ENCODE data around the gene PLA2G5. TPM values are rescaled to one million over a fixed set of nuclear protein-coding genes. Genes with fewer than 3 reads are reported as not detected.

Gene PLA2G5
- total and polyA plus RNA-seq, 9 of the 15 experiments (the other 6 are each of a cell fraction or from before 2014, with no cell fraction given), result not detected

DNA sequence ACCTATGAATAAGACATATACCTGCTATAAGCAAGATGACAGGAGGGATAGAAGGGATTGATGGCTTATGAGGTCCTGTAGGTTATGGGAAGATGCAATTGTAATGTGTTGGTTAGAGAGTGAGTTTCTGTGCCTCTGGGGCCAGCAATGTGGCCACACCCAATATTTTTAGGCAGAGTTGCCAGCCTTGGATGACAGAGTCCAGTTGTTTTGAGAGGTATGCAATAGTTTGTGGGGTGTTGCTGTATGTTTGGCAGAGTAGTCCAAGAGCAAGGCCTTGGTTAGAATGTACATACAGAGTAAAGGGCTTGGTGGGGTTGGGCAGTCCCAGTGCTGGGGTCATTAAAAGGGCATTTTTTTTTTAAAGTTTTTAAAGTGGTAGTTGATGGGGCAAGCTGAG lies 36.6 kb upstream of the PLA2G5 start:
- FAIRE-seq, result no peak
- BruUV-seq (replicated peaks), result no TSS peak

DNA sequence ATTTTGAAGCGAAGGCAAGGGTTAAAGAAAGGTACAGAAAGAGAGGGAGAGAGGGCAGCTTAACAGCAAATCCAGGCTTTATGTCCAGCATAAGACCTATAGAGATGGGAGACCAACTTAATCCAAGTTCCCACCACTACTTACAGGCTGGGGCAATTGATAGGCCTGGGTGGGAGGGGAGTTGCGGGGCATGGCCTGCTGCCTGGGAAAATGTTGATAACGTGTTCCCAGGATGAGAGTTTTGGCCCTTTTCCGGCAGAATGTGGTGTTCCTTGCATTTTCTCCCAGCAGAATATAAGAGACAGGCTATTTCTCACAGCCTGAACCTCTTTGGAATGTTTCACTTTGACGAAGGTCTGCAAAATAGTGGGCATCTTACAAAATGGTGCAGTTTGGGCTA lies 34.9 kb upstream of the PLA2G5 start:
- intact Hi-C loops (cut with micrococcal nuclease), result no loop called here
- no peak overlapping the region for H3K4me3 ChIP-seq
- no peak for TF ChIP-seq ZNF75A (CRISPR knock-in tag; IDR thresholded peaks at IDR 0.05)
- no peak for TF ChIP-seq TEAD1 (CRISPR knock-in tag; IDR thresholded peaks at IDR 0.05)
- TF ChIP-seq, protein P1, sequence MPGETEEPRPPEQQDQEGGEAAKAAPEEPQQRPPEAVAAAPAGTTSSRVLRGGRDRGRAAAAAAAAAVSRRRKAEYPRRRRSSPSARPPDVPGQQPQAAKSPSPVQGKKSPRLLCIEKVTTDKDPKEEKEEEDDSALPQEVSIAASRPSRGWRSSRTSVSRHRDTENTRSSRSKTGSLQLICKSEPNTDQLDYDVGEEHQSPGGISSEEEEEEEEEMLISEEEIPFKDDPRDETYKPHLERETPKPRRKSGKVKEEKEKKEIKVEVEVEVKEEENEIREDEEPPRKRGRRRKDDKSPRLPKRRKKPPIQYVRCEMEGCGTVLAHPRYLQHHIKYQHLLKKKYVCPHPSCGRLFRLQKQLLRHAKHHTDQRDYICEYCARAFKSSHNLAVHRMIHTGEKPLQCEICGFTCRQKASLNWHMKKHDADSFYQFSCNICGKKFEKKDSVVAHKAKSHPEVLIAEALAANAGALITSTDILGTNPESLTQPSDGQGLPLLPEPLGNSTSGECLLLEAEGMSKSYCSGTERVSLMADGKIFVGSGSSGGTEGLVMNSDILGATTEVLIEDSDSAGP (CRISPR knock-in tag; IDR thresholded peaks at IDR 0.05), result no peak
- TF ChIP-seq, protein P2, sequence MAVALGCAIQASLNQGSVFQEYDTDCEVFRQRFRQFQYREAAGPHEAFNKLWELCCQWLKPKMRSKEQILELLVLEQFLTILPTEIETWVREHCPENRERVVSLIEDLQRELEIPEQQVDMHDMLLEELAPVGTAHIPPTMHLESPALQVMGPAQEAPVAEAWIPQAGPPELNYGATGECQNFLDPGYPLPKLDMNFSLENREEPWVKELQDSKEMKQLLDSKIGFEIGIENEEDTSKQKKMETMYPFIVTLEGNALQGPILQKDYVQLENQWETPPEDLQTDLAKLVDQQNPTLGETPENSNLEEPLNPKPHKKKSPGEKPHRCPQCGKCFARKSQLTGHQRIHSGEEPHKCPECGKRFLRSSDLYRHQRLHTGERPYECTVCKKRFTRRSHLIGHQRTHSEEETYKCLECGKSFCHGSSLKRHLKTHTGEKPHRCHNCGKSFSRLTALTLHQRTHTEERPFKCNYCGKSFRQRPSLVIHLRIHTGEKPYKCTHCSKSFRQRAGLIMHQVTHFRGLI (CRISPR knock-in tag; IDR thresholded peaks at IDR 0.05), result no peak
- no peak for TF ChIP-seq TARDBP (IDR thresholded peaks at IDR 0.05)
- no peak for TF ChIP-seq MEIS2 (IDR thresholded peaks at IDR 0.05; ENCODE audit: partially characterized antibody)
- no peak for TF ChIP-seq ZNF316 (IDR thresholded peaks at IDR 0.05)
- TF ChIP-seq ZEB2 (IDR thresholded peaks at IDR 0.05), result no peak
- no peak for TF ChIP-seq RFX7 (CRISPR knock-in tag; IDR thresholded peaks at IDR 0.05)
- TF ChIP-seq PHF8 (IDR thresholded peaks at IDR 0.05; ENCODE audit: borderline replicate concordance, low read length), result no peak

More for the DNA sequence above, 36.6 kb upstream of the PLA2G5 start:
- POLR2A ChIA-PET, result interaction anchor here (0.6 kb wide), 1 partner anchor 51 kb away, joined by 3 read pairs; no protein-coding TSS in a partner anchor
- Histone ChIP-seq H3K9ac (ENCODE audit: insufficient read depth in 1 of 2, low read depth in 2 of 2, low read length in 2 of 2) (no peak overlapping the region), H4K20me1 (replicated peaks; ENCODE audit: control insufficient read depth, insufficient read depth, low read length) (no peaks in the 10 kb centered on the region), H3K4me2 (ENCODE audit: insufficient read depth, low read length) (no peak overlapping the region), H3K9me1 (ENCODE audit: control insufficient read depth, insufficient read depth, low read length) (no peaks in the 10 kb centered on the region), H3K9me3 (replicated peaks; ENCODE audit: control insufficient read depth, insufficient read depth, low read depth, low read length) (no peaks in the 10 kb centered on the region), H3K4me3 (no peak overlapping the region), H3K4me1 (replicated peaks in 1 of 2; ENCODE audit: control insufficient read depth in 2 of 2, insufficient read depth in 2 of 2, low read length in 2 of 2) (peaks cover 0 to 3% of the 10 kb centered on the region in 2 experiments; a peak in 2 of 5 replicates), H3K36me3 (ENCODE audit: control insufficient read depth, insufficient read depth, low read length) (no peaks in the 10 kb centered on the region), H3K27me3 (ENCODE audit: control insufficient read depth in 2 of 2, insufficient read depth in 2 of 2, low read length in 2 of 2) (peaks cover 6 to 18% of the 10 kb centered on the region in 2 experiments; a peak in 4 of 5 replicates), H3K79me2 (ENCODE audit: control insufficient read depth, insufficient read depth, low read length) (no peaks in the 10 kb centered on the region), H2AFZ (ENCODE audit: low read depth, low read length) (no peak overlapping the region), H3K27ac (ENCODE audit: extremely low read depth, low read depth, low read length) (no peak overlapping the region)
- intact Hi-C loops (cut with micrococcal nuclease) (no loop called here), in situ Hi-C loops (cut with MboI) (no loop called here)
- no peak for DNase-seq (ENCODE audit: extremely low read depth in 1 of 4, low spot score in 3 of 4)
- ATAC-seq, result no peak
- CTCF ChIA-PET (ENCODE audit: low intra/inter-chr PET ratio), result no interaction called here
- TF ChIP-seq NEUROD1 (IDR thresholded peaks at IDR 0.05; ENCODE audit: borderline replicate concordance, low read depth, low read length, partially characterized antibody), result no peak
- TF ChIP-seq, protein P3, sequence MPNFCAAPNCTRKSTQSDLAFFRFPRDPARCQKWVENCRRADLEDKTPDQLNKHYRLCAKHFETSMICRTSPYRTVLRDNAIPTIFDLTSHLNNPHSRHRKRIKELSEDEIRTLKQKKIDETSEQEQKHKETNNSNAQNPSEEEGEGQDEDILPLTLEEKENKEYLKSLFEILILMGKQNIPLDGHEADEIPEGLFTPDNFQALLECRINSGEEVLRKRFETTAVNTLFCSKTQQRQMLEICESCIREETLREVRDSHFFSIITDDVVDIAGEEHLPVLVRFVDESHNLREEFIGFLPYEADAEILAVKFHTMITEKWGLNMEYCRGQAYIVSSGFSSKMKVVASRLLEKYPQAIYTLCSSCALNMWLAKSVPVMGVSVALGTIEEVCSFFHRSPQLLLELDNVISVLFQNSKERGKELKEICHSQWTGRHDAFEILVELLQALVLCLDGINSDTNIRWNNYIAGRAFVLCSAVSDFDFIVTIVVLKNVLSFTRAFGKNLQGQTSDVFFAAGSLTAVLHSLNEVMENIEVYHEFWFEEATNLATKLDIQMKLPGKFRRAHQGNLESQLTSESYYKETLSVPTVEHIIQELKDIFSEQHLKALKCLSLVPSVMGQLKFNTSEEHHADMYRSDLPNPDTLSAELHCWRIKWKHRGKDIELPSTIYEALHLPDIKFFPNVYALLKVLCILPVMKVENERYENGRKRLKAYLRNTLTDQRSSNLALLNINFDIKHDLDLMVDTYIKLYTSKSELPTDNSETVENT (CRISPR knock-in tag; IDR thresholded peaks at IDR 0.05), result no peak

More for the DNA sequence above, 34.9 kb upstream of the PLA2G5 start:
- no peak for ATAC-seq
- Histone ChIP-seq H3K4me2 (ENCODE audit: insufficient read depth, low read length) (no peak overlapping the region), H3K9ac (ENCODE audit: insufficient read depth in 1 of 2, low read depth in 2 of 2, low read length in 2 of 2) (no peak overlapping the region), H3K36me3 (ENCODE audit: control insufficient read depth, insufficient read depth, low read length) (no peaks in the 10 kb centered on the region), H3K27ac (ENCODE audit: extremely low read depth, low read depth, low read length) (no peak overlapping the region), H3K9me1 (ENCODE audit: control insufficient read depth, insufficient read depth, low read length) (no peaks in the 10 kb centered on the region), H2AFZ (ENCODE audit: low read depth, low read length) (no peak overlapping the region), H3K27me3 (ENCODE audit: control insufficient read depth in 2 of 2, insufficient read depth in 2 of 2, low read length in 2 of 2) (0 out of 5 replicates have a peak, but pooled peaks cover 0 to 6% of the 10 kb centered on the region in 2 experiments), H3K9me3 (replicated peaks; ENCODE audit: control insufficient read depth, insufficient read depth, low read depth, low read length) (no peaks in the 10 kb centered on the region), H3K4me1 (replicated peaks in 1 of 2; ENCODE audit: control insufficient read depth in 2 of 2, insufficient read depth in 2 of 2, low read length in 2 of 2) (no peaks in the 10 kb centered on the region), H4K20me1 (replicated peaks; ENCODE audit: control insufficient read depth, insufficient read depth, low read length) (no peaks in the 10 kb centered on the region), H3K79me2 (ENCODE audit: control insufficient read depth, insufficient read depth, low read length) (no peaks in the 10 kb centered on the region)
- POLR2A ChIA-PET, result no interaction called here
- CTCF ChIA-PET (ENCODE audit: low intra/inter-chr PET ratio), result no interaction called here
- BruUV-seq (replicated peaks), result no TSS peak
- WGBS (ENCODE audit: insufficient coverage, low coverage, missing lambda C conversion rate), result 2% methylated on average over 5 of the region's 5 CpGs
- in situ Hi-C loops (cut with MboI), result no loop called here
- no peak for DNase-seq (ENCODE audit: extremely low read depth in 1 of 4, low spot score in 3 of 4)
- FAIRE-seq, result no peak

Data from K562 (cell line).